K562 (cell line): ENCODE results near the gene ZFYVE28. TPM values are rescaled to one million over a fixed set of nuclear protein-coding genes. Genes with fewer than 3 reads are reported as not detected.
A peak's percentile ranks its signal among the peaks of the same experiment; 100 is the strongest.

Experiments
- BCL6 ChIP-seq: fragments of 250-450 bp; sonication (Bioruptor Pico); IDR thresholded peaks from 2 replicates; pipeline ENCODE4 v1.4.0; 2020
- CC2D1A ChIP-seq: fragments of 450-650 bp; IDR thresholded peaks from 2 replicates; pipeline ENCODE4 v1.6.1; 2017; ENCODE audit warnings: mild to moderate bottlenecking
- HDAC2 ChIP-seq: fragments of 450-650 bp; IDR thresholded peaks from 2 replicates; pipeline ENCODE4 v1.6.1; 2016; ENCODE audit warnings: mild to moderate bottlenecking
- HDAC6 ChIP-seq: IDR thresholded peaks from 2 replicates; pipeline ENCODE4 v1.6.1; 2012; ENCODE audit warnings: low read depth, mild to moderate bottlenecking, control low read depth, inconsistent platforms, low read length, moderate library complexity
- JUN ChIP-seq, 2 experiments: sonication (generic) in 1 of 2; formaldehyde crosslinking in 1 of 2; IDR thresholded peaks; 2 replicates each; pipeline versions ENCODE4 v1.6.1 to v1.8.0; 2012 to 2022; ENCODE audit warnings: borderline replicate concordance in 2 of 2, mild to moderate bottlenecking in 2 of 2, improper control_type of control experiment in 1 of 2, low read depth in 1 of 2, low read length in 1 of 2, missing genetic modification reagents in 1 of 2
- KDM2B ChIP-seq: fragments of 250-450 bp; sonication (Bioruptor Pico); IDR thresholded peaks from 2 replicates; pipeline ENCODE4 v1.8.0; 2021; ENCODE audit warnings: mild to moderate bottlenecking, moderate library complexity
- MAX ChIP-seq: sonication (generic); formaldehyde crosslinking; IDR thresholded peaks from 2 replicates; pipeline ENCODE4 v1.9.0; 2022; ENCODE audit warnings: mild to moderate bottlenecking, missing genetic modification reagents
- NBN ChIP-seq: fragments of 450-650 bp; IDR thresholded peaks from 2 replicates; pipeline ENCODE4 v1.6.1; 2016; ENCODE audit warnings: low read depth, mild to moderate bottlenecking
- NRF1 ChIP-seq, 2 experiments: fragments of 450-650 bp; IDR thresholded peaks in 1 of 2; conservative IDR thresholded peaks in 1 of 2; 2 replicates each; pipeline ENCODE4 v1.6.1; 2014; ENCODE audit warnings: mild to moderate bottlenecking in 2 of 2
- PCBP1 ChIP-seq: fragments of 200-400 bp; formaldehyde crosslinking; IDR thresholded peaks from 2 replicates; pipeline ENCODE4 v1.6.1; 2018; ENCODE audit warnings: mild to moderate bottlenecking, low read depth, low read length; ENCODE audit not compliant: poor library complexity, severe bottlenecking
- POLR2AphosphoS5 ChIP-seq: IDR thresholded peaks from 2 replicates; pipeline ENCODE4 v1.6.1; 2011; ENCODE audit warnings: mild to moderate bottlenecking, low read depth, low read length, moderate library complexity; ENCODE audit not compliant: control insufficient read depth, insufficient read depth
- RB1 ChIP-seq: fragments of 450-650 bp; IDR thresholded peaks from 2 replicates; pipeline ENCODE4 v1.6.1; 2017; ENCODE audit warnings: low read depth, mild to moderate bottlenecking
- RERE ChIP-seq: sonication (generic); formaldehyde crosslinking; IDR thresholded peaks from 2 replicates; pipeline ENCODE4 v1.8.0; 2023; ENCODE audit warnings: missing genetic modification reagents, mild to moderate bottlenecking, borderline replicate concordance
- SIN3B ChIP-seq: fragments of 450-650 bp; IDR thresholded peaks from 2 replicates; pipeline ENCODE4 v1.6.1; 2017; ENCODE audit warnings: low read depth, mild to moderate bottlenecking, moderate library complexity
- SIRT6 ChIP-seq: IDR thresholded peaks from one replicate; pipeline ENCODE4 v1.6.1; 2012; ENCODE audit warnings: low read depth, mild to moderate bottlenecking, control low read depth, inconsistent platforms, low read length, moderate library complexity
- ZBTB7A ChIP-seq: IDR thresholded peaks from 2 replicates; pipeline ENCODE4 v1.6.1; 2011; ENCODE audit warnings: low read depth, mild to moderate bottlenecking, low read length, moderate library complexity, borderline replicate concordance; ENCODE audit not compliant: control insufficient read depth
- ZNF232 ChIP-seq: sonication (generic); formaldehyde crosslinking; IDR thresholded peaks from 2 replicates; pipeline ENCODE4 v1.8.0; 2022; ENCODE audit warnings: mild to moderate bottlenecking, missing genetic modification reagents
- ZNF586 ChIP-seq: fragments of 450-650 bp; formaldehyde crosslinking; conservative IDR thresholded peaks from 2 replicates; pipeline ENCODE4 v1.4.0; 2020; ENCODE audit warnings: mild to moderate bottlenecking, moderate library complexity
- ZNF695 ChIP-seq: fragments of 450-650 bp; formaldehyde crosslinking; IDR thresholded peaks from 2 replicates; pipeline ENCODE4 v1.4.0; 2020; ENCODE audit warnings: mild to moderate bottlenecking, moderate library complexity
- polyA plus RNA-seq, 8 experiments: library from polyadenylated mRNA; depleted of rRNA in 4 of 8; stranded (reverse) in 5 of 8; unstranded in 3 of 8; fragments of >200 nt; fragmentation: Nextera tagmentation in 2 of 8; fragmentation: Illumina TruSeq in 1 of 8; extraction: Ambion mirVana in 2 of 8; extraction: Trizol in 1 of 8; gene quantifications; 2 replicates each; pipeline versions ENCODE4 v1.2.1 to v1.2.3, GENCODE V29; 2011 to 2014; ENCODE audit warnings: inconsistent platforms in 1 of 8, missing spikeins in 1 of 8
- total RNA-seq, 7 experiments: library from RNA; depleted of rRNA in 6 of 7; stranded (reverse); fragments of >200 nt in 6 of 7; fragmentation: Illumina TruSeq in 2 of 7; extraction: Trizol in 2 of 7; gene quantifications; 2 replicates each; pipeline versions ENCODE4 v1.2.1 to v1.2.3, GENCODE V29; 2011 to 2021; ENCODE audit warnings: low replicate concordance in 1 of 7
- TF ChIP-seq, protein P1 (sequence below): fragments of 450-650 bp; IDR thresholded peaks from one replicate; pipeline ENCODE4 v1.6.1; 2018; ENCODE audit warnings: mild to moderate bottlenecking, moderate library complexity; ENCODE audit not compliant: partially characterized antibody

ZFYVE28 gene
- total and polyA plus RNA-seq, 9 of the 15 experiments (the other 6 are each of a cell fraction or from before 2014, with no cell fraction given), result 1.3 to 24.8 (median 8.9) TPM

GRCh38 chr4:2417765-2418649 lies at the start of gene ZFYVE28 (continued):
- no peak for TF ChIP-seq JUN (IDR thresholded peaks at IDR 0.05; ENCODE audit: borderline replicate concordance, low read depth, low read length)
- TF ChIP-seq JUN (CRISPR knock-in tag; IDR thresholded peaks at IDR 0.05; ENCODE audit: borderline replicate concordance), result peak; percentile 49; the same call in 1 of the 2 replicates
- TF ChIP-seq RERE (CRISPR knock-in tag), result no peak
- TF ChIP-seq SIRT6, result no peak
- TF ChIP-seq POLR2AphosphoS5, result no peak
- no peak for TF ChIP-seq NBN
- peak; percentile 16; the same call in 1 of the 2 replicates for TF ChIP-seq HDAC6
- TF ChIP-seq NRF1 (conservative IDR thresholded peaks at IDR 0.05 in 1 of 2, IDR thresholded peaks at IDR 0.05 in 1 of 2), result peak; percentile 73 to 83; a peak in 2 of 4 replicates
- TF ChIP-seq SIN3B, result peak; percentile 63; the same call in 1 of the 2 replicates
- TF ChIP-seq ZNF232, result no peak
- TF ChIP-seq, protein P1, sequence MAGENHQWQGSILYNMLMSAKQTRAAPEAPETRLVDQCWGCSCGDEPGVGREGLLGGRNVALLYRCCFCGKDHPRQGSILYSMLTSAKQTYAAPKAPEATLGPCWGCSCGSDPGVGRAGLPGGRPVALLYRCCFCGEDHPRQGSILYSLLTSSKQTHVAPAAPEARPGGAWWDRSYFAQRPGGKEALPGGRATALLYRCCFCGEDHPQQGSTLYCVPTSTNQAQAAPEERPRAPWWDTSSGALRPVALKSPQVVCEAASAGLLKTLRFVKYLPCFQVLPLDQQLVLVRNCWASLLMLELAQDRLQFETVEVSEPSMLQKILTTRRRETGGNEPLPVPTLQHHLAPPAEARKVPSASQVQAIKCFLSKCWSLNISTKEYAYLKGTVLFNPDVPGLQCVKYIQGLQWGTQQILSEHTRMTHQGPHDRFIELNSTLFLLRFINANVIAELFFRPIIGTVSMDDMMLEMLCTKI, result no peak
- TF ChIP-seq ZNF695 (CRISPR knock-in tag), result no peak
- peak; percentile 76 for TF ChIP-seq MAX (CRISPR knock-in tag)
- TF ChIP-seq RB1, result peak; percentile 42
- peak; percentile 67; the same call in 1 of the 2 replicates for TF ChIP-seq KDM2B (CRISPR knock-in tag)
- TF ChIP-seq ZNF586 (CRISPR knock-in tag), result no peak
- TF ChIP-seq BCL6 (CRISPR knock-in tag), result no peak
- no peak for TF ChIP-seq CC2D1A
- TF ChIP-seq PCBP1, result peak; percentile 26
- 0 out of 2 replicates have a peak, but pooled peaks have one; percentile 40 for TF ChIP-seq HDAC2
- TF ChIP-seq ZBTB7A, result peak; percentile 47; the same call in 1 of the 2 replicates
